ENCODE data around the gene FILIP1L.

Gene FILIP1L

GRCh38 chr3:100129941-100130340 lies 15.6 kb upstream of the FILIP1L start:
- TF ChIP-seq CTCF (IDR thresholded peaks at IDR 0.05), result no peak
- no peak overlapping the region for H3K4me3 ChIP-seq (ENCODE audit: low read depth, low read length)
- no peak overlapping the region for H3K9ac ChIP-seq
- H3K79me2 ChIP-seq, result no peaks in the 10 kb centered on the region
- no peak overlapping the region for H3K4me2 ChIP-seq (ENCODE audit: low read length)
- H3K27ac ChIP-seq, result no peak overlapping the region
- H3K9me3 ChIP-seq (ENCODE audit: control insufficient read depth, low read length), result no peaks in the 10 kb centered on the region
- H3K36me3 ChIP-seq (ENCODE audit: control insufficient read depth, insufficient read depth, low read length), result no peaks in the 10 kb centered on the region
- H2AFZ ChIP-seq, result no peak overlapping the region
- no peaks in the 10 kb centered on the region for H3K4me1 ChIP-seq
- H3K27me3 ChIP-seq (ENCODE audit: control insufficient read depth, insufficient read depth, low read length), result no peaks in the 10 kb centered on the region

- no peak overlapping the region for H2AFZ ChIP-seq
- H3K27ac ChIP-seq, result no peak overlapping the region
- H3K4me2 ChIP-seq (ENCODE audit: low read length), result no peak overlapping the region
- no peaks in the 10 kb centered on the region for H3K27me3 ChIP-seq (ENCODE audit: control insufficient read depth, insufficient read depth, low read length)
- H3K9ac ChIP-seq, result no peak overlapping the region
- no peaks in the 10 kb centered on the region for H3K79me2 ChIP-seq
- no peaks in the 10 kb centered on the region for H3K9me3 ChIP-seq (ENCODE audit: control insufficient read depth, low read length)
- no peak overlapping the region for H3K4me3 ChIP-seq (ENCODE audit: low read depth, low read length)
- TF ChIP-seq CTCF (IDR thresholded peaks at IDR 0.05), result no peak
- H3K36me3 ChIP-seq (ENCODE audit: control insufficient read depth, insufficient read depth, low read length), result no peaks in the 10 kb centered on the region
- no peaks in the 10 kb centered on the region for H3K4me1 ChIP-seq
Observed at GRCh38 chr3:100128565-100128964, 14.3 kb upstream of the FILIP1L start.

GRCh38 chr3:100127792-100128191 lies 13.5 kb upstream of the FILIP1L start:
- Histone ChIP-seq H3K9ac (no peak overlapping the region), H2AFZ (no peak overlapping the region), H3K4me2 (ENCODE audit: low read length) (no peak overlapping the region), H3K27me3 (ENCODE audit: control insufficient read depth, insufficient read depth, low read length) (no peaks in the 10 kb centered on the region), H3K4me3 (ENCODE audit: low read depth, low read length) (no peak overlapping the region), H3K36me3 (ENCODE audit: control insufficient read depth, insufficient read depth, low read length) (no peaks in the 10 kb centered on the region), H3K9me3 (ENCODE audit: control insufficient read depth, low read length) (no peaks in the 10 kb centered on the region), H3K79me2 (no peaks in the 10 kb centered on the region), H3K4me1 (no peaks in the 10 kb centered on the region), H3K27ac (no peak overlapping the region)
- TF ChIP-seq CTCF (IDR thresholded peaks at IDR 0.05), result no peak

- Histone ChIP-seq H3K36me3 (ENCODE audit: control insufficient read depth, insufficient read depth, low read length) (no peaks in the 10 kb centered on the region), H3K9ac (no peak overlapping the region), H3K9me3 (ENCODE audit: control insufficient read depth, low read length) (no peaks in the 10 kb centered on the region), H3K4me2 (ENCODE audit: low read length) (no peak overlapping the region), H3K27ac (no peak overlapping the region), H2AFZ (no peak overlapping the region), H3K79me2 (no peaks in the 10 kb centered on the region), H3K27me3 (ENCODE audit: control insufficient read depth, insufficient read depth, low read length) (no peaks in the 10 kb centered on the region), H3K4me3 (ENCODE audit: low read depth, low read length) (no peak overlapping the region), H3K4me1 (no peaks in the 10 kb centered on the region)
- TF ChIP-seq CTCF (IDR thresholded peaks at IDR 0.05), result no peak
Observed at GRCh38 chr3:100125161-100125938, 11.0 kb upstream of the FILIP1L start.

- H3K4me3 ChIP-seq (ENCODE audit: low read depth, low read length), result no peak overlapping the region
- no peak overlapping the region for H2AFZ ChIP-seq
- H3K79me2 ChIP-seq, result no peaks in the 10 kb centered on the region
- no peaks in the 10 kb centered on the region for H3K9me3 ChIP-seq (ENCODE audit: control insufficient read depth, low read length)
- H3K36me3 ChIP-seq (ENCODE audit: control insufficient read depth, insufficient read depth, low read length), result no peaks in the 10 kb centered on the region
- H3K27me3 ChIP-seq (ENCODE audit: control insufficient read depth, insufficient read depth, low read length), result no peaks in the 10 kb centered on the region
- no peak overlapping the region for H3K9ac ChIP-seq
- no peak overlapping the region for H3K27ac ChIP-seq
- no peak overlapping the region for H3K4me2 ChIP-seq (ENCODE audit: low read length)
- no peak for TF ChIP-seq CTCF (IDR thresholded peaks at IDR 0.05)
- H3K4me1 ChIP-seq, result no peaks in the 10 kb centered on the region
Observed at GRCh38 chr3:100124201-100124761, 10.0 kb upstream of the FILIP1L start.

Data from parathyroid adenoma (tissue), 2 donors.